ENCODE measurements around the gene MATN1.

DNA sequence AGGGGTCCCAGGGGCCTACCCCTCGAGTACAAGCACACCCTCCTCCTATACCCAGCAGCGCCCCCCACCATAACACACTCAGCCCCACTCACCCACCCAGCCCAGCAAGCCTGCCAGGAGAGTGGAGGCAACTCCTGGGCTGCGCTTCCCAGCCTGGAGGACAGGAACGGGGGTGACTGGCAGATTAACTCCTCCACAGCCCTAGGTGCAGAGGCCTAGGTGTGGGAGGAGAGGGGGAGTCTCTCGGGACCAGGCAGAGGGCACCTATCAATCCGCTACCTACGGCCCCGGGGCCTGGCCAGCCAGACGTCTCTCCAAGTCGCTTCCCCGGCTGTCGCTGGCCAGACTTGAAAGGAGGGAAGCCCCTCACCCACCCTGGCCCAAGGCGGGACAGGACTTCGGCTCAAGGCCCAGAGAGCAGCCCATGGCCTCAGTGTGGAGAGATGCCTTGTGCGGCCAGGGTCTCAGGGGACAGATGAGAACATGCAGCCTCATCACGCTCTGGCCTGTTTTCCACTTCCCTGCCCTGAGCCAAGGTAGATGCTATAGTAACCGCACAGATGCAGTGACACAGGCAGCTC is 24.9 kb downstream of the MATN1 start:
- TF ChIP-seq POLR2AphosphoS5 (IDR thresholded peaks at IDR 0.05; ENCODE audit: insufficient read depth in 1 of 2, low read depth in 1 of 2) = peak in 1 of 2 donors; percentile 28
- TF ChIP-seq POLR2A (IDR thresholded peaks at IDR 0.05) = no peak
